Loucy (cell line): Measurements from ENCODE around the gene ZPBP2.

Source experiments
- H2AFZ ChIP-seq: fragments of 200-600 bp; sonication (generic); 2 replicates; pipeline ENCODE4 v1.6.0; 2016; ENCODE audit warnings: antibody characterized with exemption, mild to moderate bottlenecking, low read length, moderate library complexity
- H3F3A ChIP-seq: fragments of 200-600 bp; 2 replicates; pipeline ENCODE4 v1.6.0; 2016; ENCODE audit warnings: antibody characterized with exemption, low read depth, mild to moderate bottlenecking
- H3K27me3 ChIP-seq: fragments of 200-600 bp; sonication (generic); 2 replicates; pipeline ENCODE4 v1.6.1; 2014; ENCODE audit warnings: low read length, mild to moderate bottlenecking; ENCODE audit not compliant: insufficient read depth, poor library complexity, severe bottlenecking
- H3K36me3 ChIP-seq: fragments of 200-600 bp; sonication (generic); 2 replicates; pipeline ENCODE4 v1.6.1; 2016; ENCODE audit warnings: low read length; ENCODE audit not compliant: insufficient read depth
- H3K4me1 ChIP-seq: fragments of 200-600 bp; sonication (generic); 2 replicates; pipeline ENCODE4 v1.5.1; 2014; ENCODE audit warnings: low read length, mild to moderate bottlenecking; ENCODE audit not compliant: insufficient read depth, poor library complexity, severe bottlenecking
- H3K4me2 ChIP-seq: fragments of 200-600 bp; sonication (generic); 2 replicates; pipeline ENCODE4 v1.6.0; 2014; ENCODE audit warnings: antibody characterized with exemption, low read length, low read depth, mild to moderate bottlenecking; ENCODE audit not compliant: poor library complexity, severe bottlenecking
- H3K4me3 ChIP-seq: fragments of 200-600 bp; sonication (generic); 2 replicates; pipeline ENCODE4 v1.5.1; 2014; ENCODE audit warnings: low read length, mild to moderate bottlenecking, mixed read lengths; ENCODE audit not compliant: poor library complexity, severe bottlenecking
- H3K79me2 ChIP-seq: fragments of 200-600 bp; sonication (generic); 2 replicates; pipeline ENCODE4 v1.6.1; 2014; ENCODE audit warnings: low read length; ENCODE audit not compliant: insufficient read depth
- H3K9ac ChIP-seq: fragments of 200-600 bp; sonication (generic); 2 replicates; pipeline ENCODE4 v1.6.0; 2014; ENCODE audit warnings: mild to moderate bottlenecking, low read depth, low read length, moderate library complexity; ENCODE audit not compliant: poor library complexity, severe bottlenecking
- H3K9me2 ChIP-seq: fragments of 200-600 bp; sonication (generic); replicated peaks from 2 replicates; pipeline ENCODE4 v1.6.1; 2016; ENCODE audit warnings: low read depth, low read length, mixed read lengths
- H3K9me3 ChIP-seq: fragments of 200-600 bp; sonication (generic); 2 replicates; pipeline ENCODE4 v1.6.1; 2014; ENCODE audit warnings: mild to moderate bottlenecking, antibody characterized with exemption, low read length, low read depth; ENCODE audit not compliant: insufficient read depth
- H4K20me1 ChIP-seq: fragments of 200-600 bp; sonication (generic); 2 replicates; pipeline ENCODE4 v1.6.0; 2014; ENCODE audit warnings: antibody characterized with exemption, low read length, mild to moderate bottlenecking; ENCODE audit not compliant: insufficient read depth, poor library complexity, severe bottlenecking
- CTCF ChIP-seq: fragments of 200-600 bp; sonication (generic); conservative IDR thresholded peaks from 2 replicates; pipeline ENCODE4 v1.5.1; 2014; ENCODE audit warnings: mild to moderate bottlenecking, antibody characterized with exemption, low read length
- EZH2phosphoT487 ChIP-seq: fragments of 200-600 bp; IDR thresholded peaks from 2 replicates; pipeline ENCODE4 v1.6.1; 2018; ENCODE audit warnings: antibody characterized with exemption, mild to moderate bottlenecking, moderate library complexity, borderline replicate concordance

Gene ZPBP2

GRCh38 chr17:39903158-39903884 lies 35.3 kb downstream of the ZPBP2 start:
- Histone ChIP-seq H3K9ac (no peak overlapping the region), H3K27me3 (no peaks in the 10 kb centered on the region), H2AFZ (no peak overlapping the region), H3K79me2 (no peaks in the 10 kb centered on the region), H3K9me3 (no peaks in the 10 kb centered on the region), H3K9me2 (no peaks in the 10 kb centered on the region), H3K4me1 (peaks cover 8% of the 10 kb centered on the region), H4K20me1 (no peaks in the 10 kb centered on the region), H3F3A (no peaks in the 10 kb centered on the region), H3K4me2 (peak overlapping the region; percentile 32), H3K4me3 (peak overlapping the region; percentile 19), H3K36me3 (no peaks in the 10 kb centered on the region)
- no peak for TF ChIP-seq CTCF

- no peaks in the 10 kb centered on the region for H4K20me1 ChIP-seq
- TF ChIP-seq CTCF (no peak), EZH2phosphoT487 (no peak)
- H3K9me3 ChIP-seq, result no peaks in the 10 kb centered on the region
- no peak overlapping the region for H3K4me3 ChIP-seq
- no peaks in the 10 kb centered on the region for H3F3A ChIP-seq
- H3K4me2 ChIP-seq, result no peak overlapping the region
- no peak overlapping the region for H2AFZ ChIP-seq
- no peaks in the 10 kb centered on the region for H3K9me2 ChIP-seq
- H3K79me2 ChIP-seq, result no peaks in the 10 kb centered on the region
- no peaks in the 10 kb centered on the region for H3K27me3 ChIP-seq
- H3K36me3 ChIP-seq, result no peaks in the 10 kb centered on the region
- no peak overlapping the region for H3K9ac ChIP-seq
- peaks cover 8% of the 10 kb centered on the region for H3K4me1 ChIP-seq
Observed at GRCh38 chr17:39904990-39905288, 36.9 kb downstream of the ZPBP2 start.

DNA sequence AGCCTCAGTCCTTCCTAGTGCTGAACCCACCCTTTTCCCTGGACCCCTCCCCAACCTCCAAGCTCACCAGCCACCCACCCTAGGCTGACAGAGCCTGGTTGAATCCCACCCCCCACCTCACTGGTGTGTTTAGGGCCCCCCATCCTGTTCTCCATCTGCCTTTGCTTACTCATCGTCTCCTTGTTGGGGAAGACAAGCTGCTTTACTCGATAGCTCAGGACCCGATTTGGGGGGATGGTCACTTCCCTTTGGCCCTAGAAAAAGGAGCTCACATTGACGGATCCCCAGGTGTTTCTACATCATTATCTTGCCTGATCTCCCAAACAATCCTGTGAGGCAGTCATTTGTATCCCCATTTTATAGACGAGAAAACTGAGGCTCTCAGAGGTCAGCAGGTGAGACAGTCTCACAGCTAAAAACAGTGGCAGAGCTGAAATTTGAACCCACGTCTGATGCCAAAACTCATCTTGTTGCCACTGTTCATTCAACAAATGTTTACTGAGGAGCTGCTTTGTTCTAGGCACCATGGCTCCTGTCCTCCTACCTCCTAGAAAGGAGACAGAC lies 40.9 kb downstream of the ZPBP2 start:
- Histone ChIP-seq H3K79me2 (no peaks in the 10 kb centered on the region), H3K9ac (no peak overlapping the region), H4K20me1 (no peaks in the 10 kb centered on the region), H2AFZ (no peak overlapping the region), H3K4me3 (no peak overlapping the region), H3K4me2 (no peak overlapping the region), H3K9me2 (no peaks in the 10 kb centered on the region), H3K36me3 (no peaks in the 10 kb centered on the region), H3K4me1 (peaks cover under 1% of the 10 kb centered on the region), H3K9me3 (no peaks in the 10 kb centered on the region), H3K27me3 (no peaks in the 10 kb centered on the region), H3F3A (no peaks in the 10 kb centered on the region)
- TF ChIP-seq EZH2phosphoT487 (no peak), CTCF (no peak)
